ENCODE data around the gene CAPN2.

- TF ChIP-seq CTCF (conservative IDR thresholded peaks at IDR 0.05; ENCODE audit: low read depth, low read length), result no peak
- TF ChIP-seq EZH2phosphoT487 (IDR thresholded peaks at IDR 0.05; ENCODE audit: borderline replicate concordance, low read length), result no peak
- no peak for TF ChIP-seq EZH2 (IDR thresholded peaks at IDR 0.05; ENCODE audit: low read length, unreplicated experiment)
Measured at GRCh38 chr1:223718850-223719249, 6.5 kb downstream of the CAPN2 start.
